Esophagus muscularis mucosa (tissue), 4 donors: Measurements from ENCODE around the gene TMPRSS9. TPM values are rescaled to one million over a fixed set of nuclear protein-coding genes. Genes with fewer than 3 reads are reported as not detected.

Source experiments
- DNase-seq: peaks from one replicate; pipeline ENCODE4 v3.0.0-alpha.2; 2017; ENCODE audit errors: extremely low spot score
- H3K27ac ChIP-seq, 4 donors: fragments of 200-600 bp; sonication (generic); replicated peaks in 1 of 4; 1 replicate in 3 of 4; 2 replicates in 1 of 4; pipeline ENCODE4 v1.5.1; 2016 to 2019; ENCODE audit warnings: mild to moderate bottlenecking in 1 of 4
- H3K27me3 ChIP-seq, 4 donors: fragments of 200-600 bp; sonication (generic); one replicate each; pipeline versions ENCODE4 v1.5.1 to v1.6.0; 2016 to 2019
- H3K36me3 ChIP-seq, 4 donors: fragments of 200-600 bp; sonication (generic); one replicate each; pipeline ENCODE4 v1.5.1; 2016 to 2019
- H3K4me1 ChIP-seq, 4 donors: fragments of 200-600 bp; sonication (generic); one replicate each; pipeline ENCODE4 v1.5.1; 2016 to 2019
- H3K4me3 ChIP-seq, 4 donors: fragments of 200-600 bp; sonication (generic); 1 replicate in 2 of 4; 2 replicates in 2 of 4; pipeline ENCODE4 v1.5.1; 2016 to 2019; ENCODE audit warnings: mild to moderate bottlenecking in 4 of 4, moderate library complexity in 1 of 4
- H3K9me3 ChIP-seq, 4 donors: fragments of 200-600 bp; sonication (generic); 1 replicate in 3 of 4; 2 replicates in 1 of 4; pipeline ENCODE4 v1.5.1; 2016 to 2019
- EP300 ChIP-seq: sonication (generic); formaldehyde crosslinking; IDR thresholded peaks from one replicate; pipeline ENCODE4 v1.6.1; 2017; ENCODE audit warnings: antibody characterized with exemption
- POLR2A ChIP-seq: fragments of 450-650 bp; IDR thresholded peaks from one replicate; pipeline ENCODE4 v1.6.1; 2017; ENCODE audit warnings: antibody characterized with exemption, moderate library complexity, mild to moderate bottlenecking, low read depth
- POLR2AphosphoS5 ChIP-seq, 2 donors: sonication (generic); formaldehyde crosslinking; IDR thresholded peaks; one replicate each; pipeline ENCODE4 v1.6.1; 2017; ENCODE audit warnings: antibody characterized with exemption in 2 of 2
- WGBS: methylation state at CpG from one replicate; pipeline ENCODE4 v1.1.5; 2018; 5-methylcytosine and 5-hydroxymethylcytosine counted together
- intact Hi-C: fragments of 100-400 bp; cut with DNase I; formaldehyde crosslinking; loops from one replicate; pipeline ENCODE4 v1.15.1; 2023
- total RNA-seq, 4 donors: library from RNA; depleted of rRNA; stranded (reverse); fragments of >200 nt; gene quantifications; one replicate each; pipeline versions ENCODE4 v1.1.0 to v1.2.1, GENCODE V29; 2016
- TF ChIP-seq, protein P1 (sequence below), 3 experiments: fragments of 200-600 bp in 2 of 3; fragments of 450-650 bp in 1 of 3; sonication (generic) in 2 of 3; IDR thresholded peaks; one replicate each; pipeline ENCODE4 v1.5.1; 2017 to 2019; ENCODE audit warnings: antibody characterized with exemption in 3 of 3, mild to moderate bottlenecking in 2 of 3, moderate library complexity in 1 of 3

The TMPRSS9 gene
- total RNA-seq, 4 donors from 2014 or later, result 0.17 TPM; not detected in 3

DNA sequence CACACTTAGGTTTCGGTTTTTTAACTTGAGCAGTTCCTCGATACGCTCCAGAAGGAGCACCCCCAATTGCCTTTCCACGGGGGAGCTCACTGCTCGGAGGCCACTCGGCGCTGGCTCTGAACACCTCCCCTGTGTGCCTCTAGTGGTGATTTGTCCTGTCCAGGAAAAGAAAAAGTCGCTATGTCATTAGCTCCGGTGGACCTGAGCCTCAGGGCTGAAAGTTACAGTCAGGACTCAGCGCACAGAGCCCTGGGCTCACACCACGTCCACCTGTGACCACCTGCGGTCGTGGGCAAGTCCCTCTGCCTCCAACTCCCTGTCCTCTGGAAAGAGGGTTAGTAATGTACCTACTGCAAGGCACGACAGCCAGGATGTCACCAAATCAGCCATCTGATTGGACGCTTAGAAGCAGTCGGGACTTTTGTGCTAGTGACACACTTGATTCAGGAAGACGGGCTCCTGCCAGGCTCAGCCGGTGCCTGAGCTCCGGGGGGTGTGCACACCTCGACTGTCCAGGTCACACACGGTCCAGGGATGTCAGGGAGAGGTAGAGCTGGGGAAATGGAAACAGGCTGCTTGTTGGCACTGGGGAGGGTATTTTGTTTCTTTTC is 3.9 kb upstream of the TMPRSS9 start:
- Histone ChIP-seq H3K4me1 (peaks cover 0 to 7% (median 3%) of the 10 kb centered on the region in 4 donors), H3K4me3 (no peak overlapping the region), H3K36me3 (peaks cover 8 to 40% (median 36%) of the 10 kb centered on the region in 4 donors), H3K9me3 (no peaks in the 10 kb centered on the region), H3K27me3 (peaks cover 3 to 16% (median 9%) of the 10 kb centered on the region in 4 donors), H3K27ac (no peak overlapping the region)
- DNase-seq, result no peak
- intact Hi-C loops, result no loop called here
- 85% methylated on average over 15 of the region's 21 CpGs for WGBS
- TF ChIP-seq, protein P1, sequence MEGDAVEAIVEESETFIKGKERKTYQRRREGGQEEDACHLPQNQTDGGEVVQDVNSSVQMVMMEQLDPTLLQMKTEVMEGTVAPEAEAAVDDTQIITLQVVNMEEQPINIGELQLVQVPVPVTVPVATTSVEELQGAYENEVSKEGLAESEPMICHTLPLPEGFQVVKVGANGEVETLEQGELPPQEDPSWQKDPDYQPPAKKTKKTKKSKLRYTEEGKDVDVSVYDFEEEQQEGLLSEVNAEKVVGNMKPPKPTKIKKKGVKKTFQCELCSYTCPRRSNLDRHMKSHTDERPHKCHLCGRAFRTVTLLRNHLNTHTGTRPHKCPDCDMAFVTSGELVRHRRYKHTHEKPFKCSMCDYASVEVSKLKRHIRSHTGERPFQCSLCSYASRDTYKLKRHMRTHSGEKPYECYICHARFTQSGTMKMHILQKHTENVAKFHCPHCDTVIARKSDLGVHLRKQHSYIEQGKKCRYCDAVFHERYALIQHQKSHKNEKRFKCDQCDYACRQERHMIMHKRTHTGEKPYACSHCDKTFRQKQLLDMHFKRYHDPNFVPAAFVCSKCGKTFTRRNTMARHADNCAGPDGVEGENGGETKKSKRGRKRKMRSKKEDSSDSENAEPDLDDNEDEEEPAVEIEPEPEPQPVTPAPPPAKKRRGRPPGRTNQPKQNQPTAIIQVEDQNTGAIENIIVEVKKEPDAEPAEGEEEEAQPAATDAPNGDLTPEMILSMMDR (IDR thresholded peaks at IDR 0.05), result no peak
- TF ChIP-seq POLR2A (no peak), POLR2AphosphoS5 (IDR thresholded peaks at IDR 0.05) (no peak), EP300 (no peak)

- H3K4me3 ChIP-seq, result no peak overlapping the region
- no peaks in the 10 kb centered on the region for H3K9me3 ChIP-seq
- no peak overlapping the region for H3K27ac ChIP-seq
- peaks cover 8 to 27% (median 24%) of the 10 kb centered on the region in 4 donors for H3K36me3 ChIP-seq
- peaks cover 0 to 15% (median 6%) of the 10 kb centered on the region in 4 donors for H3K4me1 ChIP-seq
- no peak for DNase-seq
- WGBS, result over 99% methylated on average over 3 of the region's 3 CpGs
- TF ChIP-seq, protein P1 (IDR thresholded peaks at IDR 0.05), result no peak
- TF ChIP-seq POLR2A, result no peak
- TF ChIP-seq EP300, result no peak
- no peak for TF ChIP-seq POLR2AphosphoS5 (IDR thresholded peaks at IDR 0.05)
- intact Hi-C loops, result no loop called here
- H3K27me3 ChIP-seq, result peaks cover 3 to 30% (median 18%) of the 10 kb centered on the region in 4 donors
Observed at GRCh38 chr19:2357279-2358206, 2.5 kb upstream of the TMPRSS9 start.

DNA sequence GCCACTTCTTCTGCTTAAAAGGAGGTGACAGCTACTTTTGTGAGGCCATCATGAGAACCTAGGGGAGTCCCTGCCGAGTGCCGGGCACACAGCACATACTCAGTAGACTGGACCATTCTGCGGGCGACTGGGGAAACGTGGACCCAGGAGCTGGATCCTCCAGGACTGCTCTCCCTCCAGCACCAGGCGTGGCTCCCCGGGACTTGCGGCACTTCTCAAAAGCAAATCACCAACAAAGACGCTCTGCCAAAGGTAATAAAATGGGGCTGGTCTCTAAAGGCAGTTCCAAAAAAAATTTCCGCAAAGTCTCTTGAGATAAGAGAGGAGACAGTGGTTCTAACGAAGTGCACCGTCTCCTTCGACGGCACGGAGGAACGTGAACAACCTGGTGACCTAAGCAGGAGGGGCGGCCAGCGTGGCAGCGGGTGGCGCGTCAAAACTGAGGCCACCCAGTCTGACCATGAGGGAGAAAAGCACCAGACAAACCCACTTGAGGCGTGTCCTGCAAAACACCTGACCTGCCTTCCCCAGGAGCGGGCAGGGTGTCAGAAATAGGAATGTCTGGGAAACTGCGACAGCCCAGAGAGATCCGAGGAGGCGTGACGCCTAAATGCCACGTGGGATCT is 1.4 kb upstream of the TMPRSS9 start:
- H3K27me3 ChIP-seq, result peaks cover 3 to 41% (median 23%) of the 10 kb centered on the region in 4 donors
- 85% methylated on average over 23 of the region's 28 CpGs for WGBS
- no peak overlapping the region for H3K4me3 ChIP-seq
- H3K4me1 ChIP-seq, result peaks cover 0 to 15% (median 6%) of the 10 kb centered on the region in 4 donors
- no peak overlapping the region for H3K27ac ChIP-seq
- TF ChIP-seq POLR2A (no peak), POLR2AphosphoS5 (IDR thresholded peaks at IDR 0.05) (no peak), EP300 (no peak)
- TF ChIP-seq, protein P1 (IDR thresholded peaks at IDR 0.05), result no peak
- H3K36me3 ChIP-seq, result peaks cover 0 to 16% (median 13%) of the 10 kb centered on the region in 4 donors
- DNase-seq, result no peak
- H3K9me3 ChIP-seq, result no peaks in the 10 kb centered on the region
- intact Hi-C loops, result no loop called here

DNA sequence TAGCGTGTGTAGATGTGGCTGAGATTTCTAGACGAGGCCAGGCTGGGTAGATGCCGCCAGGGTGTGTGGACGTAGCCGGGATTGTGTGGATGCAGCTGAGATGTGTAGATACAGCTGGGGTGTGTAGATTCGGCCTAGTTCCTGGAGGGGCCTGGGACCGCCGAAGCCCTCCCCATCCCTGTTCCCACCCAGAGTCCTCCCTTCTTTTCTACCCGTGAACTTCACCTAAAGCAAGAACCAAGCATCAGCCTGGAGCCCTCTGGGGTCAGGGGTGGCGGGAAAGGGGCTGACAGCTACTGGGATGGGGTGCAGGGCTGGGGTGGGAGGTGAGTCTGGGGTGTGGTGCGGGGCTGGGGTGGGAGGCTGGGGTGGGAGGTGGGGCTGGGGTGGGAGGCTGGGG is 768 bp downstream of the TMPRSS9 start:
- peaks cover 0 to 15% (median 6%) of the 10 kb centered on the region in 4 donors for H3K4me1 ChIP-seq
- intact Hi-C loops, result no loop called here
- TF ChIP-seq EP300 (no peak), POLR2A (no peak), POLR2AphosphoS5 (IDR thresholded peaks at IDR 0.05) (no peak)
- TF ChIP-seq, protein P1 (IDR thresholded peaks at IDR 0.05), result no peak
- H3K4me3 ChIP-seq, result no peak overlapping the region
- no peaks in the 10 kb centered on the region for H3K36me3 ChIP-seq
- H3K27ac ChIP-seq, result no peak overlapping the region
- peaks cover 3 to 62% (median 24%) of the 10 kb centered on the region in 4 donors for H3K27me3 ChIP-seq
- DNase-seq, result no peak
- WGBS, result 43% methylated on average over 9 of the region's 11 CpGs
- H3K9me3 ChIP-seq, result no peaks in the 10 kb centered on the region
